Mesenchymal stem cell (in vitro differentiated cells and primary cell): ENCODE data around the gene ZCCHC7.
A peak's percentile ranks its signal among the peaks of the same experiment; 100 is the strongest.

Source experiments
- DNase-seq: peaks from one replicate; pipeline ENCODE4 v3.0.0-alpha.2; 2013
- H2AFZ ChIP-seq: one replicate; pipeline ENCODE4 v1.6.1; 2013; ENCODE audit warnings: low read depth, mild to moderate bottlenecking, control low read depth, inconsistent platforms, low read length, moderate library complexity
- H2AK5ac ChIP-seq: 2 replicates; pipeline ENCODE4 v1.6.1; 2013; ENCODE audit warnings: low read length, moderate library complexity, mild to moderate bottlenecking, inconsistent platforms; ENCODE audit not compliant: severe bottlenecking
- H2BK120ac ChIP-seq: one replicate; pipeline ENCODE4 v1.6.1; 2013; ENCODE audit warnings: low read depth, mild to moderate bottlenecking, inconsistent platforms, low read length, moderate library complexity
- H2BK12ac ChIP-seq, 2 experiments: one replicate each; pipeline ENCODE4 v1.6.1; 2013; ENCODE audit warnings: inconsistent platforms in 2 of 2, low read length in 2 of 2, mild to moderate bottlenecking in 2 of 2, moderate library complexity in 2 of 2, control low read depth in 1 of 2
- H2BK15ac ChIP-seq: one replicate; pipeline ENCODE4 v1.6.1; 2013; ENCODE audit warnings: mild to moderate bottlenecking, low read depth, inconsistent platforms; ENCODE audit not compliant: poor library complexity, severe bottlenecking
- H2BK5ac ChIP-seq: 2 replicates; pipeline ENCODE4 v1.6.1; 2013; ENCODE audit warnings: low read depth, mild to moderate bottlenecking, low read length, control low read depth, inconsistent platforms; ENCODE audit not compliant: poor library complexity, severe bottlenecking
- H3K14ac ChIP-seq, 2 experiments: one replicate each; pipeline ENCODE4 v1.6.1; 2013; ENCODE audit warnings: inconsistent platforms in 2 of 2, low read length in 2 of 2, control low read depth in 1 of 2, mild to moderate bottlenecking in 1 of 2, moderate library complexity in 1 of 2
- H3K18ac ChIP-seq, 2 experiments: one replicate each; pipeline ENCODE4 v1.6.1; 2013; ENCODE audit warnings: inconsistent platforms in 2 of 2, low read length in 2 of 2, control low read depth in 1 of 2, low read depth in 1 of 2, mild to moderate bottlenecking in 1 of 2
- H3K23ac ChIP-seq, 2 experiments: one replicate each; pipeline ENCODE4 v1.6.1; 2013; ENCODE audit warnings: inconsistent platforms in 2 of 2, low read length in 2 of 2, mild to moderate bottlenecking in 2 of 2, moderate library complexity in 2 of 2, control low read depth in 1 of 2
- H3K27ac ChIP-seq: 2 replicates; pipeline ENCODE4 v1.5.1; 2013; ENCODE audit warnings: mild to moderate bottlenecking, moderate library complexity, low read length, control low read depth, inconsistent platforms; ENCODE audit not compliant: poor library complexity, severe bottlenecking
- H3K27me3 ChIP-seq, 2 experiments: 2 replicates each; pipeline versions ENCODE4 v1.6.1 to v1.7.0; 2013; ENCODE audit warnings: low read length in 2 of 2, mild to moderate bottlenecking in 2 of 2, moderate library complexity in 2 of 2, control low read depth in 1 of 2, inconsistent platforms in 1 of 2; ENCODE audit not compliant: control insufficient read depth in 1 of 2, insufficient read depth in 1 of 2
- H3K36me3 ChIP-seq, 2 experiments: 2 replicates each; pipeline versions ENCODE4 v1.6.1 to v1.7.0; 2013; ENCODE audit warnings: low read length in 2 of 2, control low read depth in 1 of 2, inconsistent platforms in 1 of 2, low read depth in 1 of 2, mild to moderate bottlenecking in 1 of 2; ENCODE audit not compliant: insufficient read depth in 2 of 2, control insufficient read depth in 1 of 2
- H3K4ac ChIP-seq, 2 experiments: one replicate each; pipeline ENCODE4 v1.6.1; 2013; ENCODE audit warnings: inconsistent platforms in 2 of 2, low read length in 2 of 2, mild to moderate bottlenecking in 2 of 2, moderate library complexity in 2 of 2, control low read depth in 1 of 2, low read depth in 1 of 2
- H3K4me1 ChIP-seq: 2 replicates; pipeline ENCODE4 v1.6.1; 2013; ENCODE audit warnings: low read depth, low read length, control low read depth; ENCODE audit not compliant: control insufficient read depth, insufficient read depth
- H3K4me2 ChIP-seq: 2 replicates; pipeline ENCODE4 v1.6.1; 2013; ENCODE audit warnings: low read length, mild to moderate bottlenecking, inconsistent platforms; ENCODE audit not compliant: poor library complexity, severe bottlenecking
- H3K4me3 ChIP-seq, 2 experiments: 2 replicates each; pipeline versions ENCODE4 v1.5.1 to v1.7.0; 2013; ENCODE audit warnings: low read length in 2 of 2, mild to moderate bottlenecking in 2 of 2, control low read depth in 1 of 2, low read depth in 1 of 2; ENCODE audit not compliant: insufficient read depth in 1 of 2
- H3K79me1 ChIP-seq: replicated peaks from 2 replicates; pipeline ENCODE4 v1.6.1; 2013; ENCODE audit warnings: mild to moderate bottlenecking, control low read depth, low read length, inconsistent platforms; ENCODE audit not compliant: poor library complexity, severe bottlenecking
- H3K9ac ChIP-seq: 2 replicates; pipeline ENCODE4 v1.7.0; 2013; ENCODE audit warnings: mild to moderate bottlenecking, low read length, moderate library complexity
- H3K9me3 ChIP-seq: 2 replicates; pipeline ENCODE4 v1.7.0; 2013; ENCODE audit warnings: mild to moderate bottlenecking, low read length; ENCODE audit not compliant: control insufficient read depth
- H4K8ac ChIP-seq: one replicate; pipeline ENCODE4 v1.6.1; 2013; ENCODE audit warnings: inconsistent platforms, mild to moderate bottlenecking, low read length, moderate library complexity
- H4K91ac ChIP-seq: one replicate; pipeline ENCODE4 v1.6.1; 2013; ENCODE audit warnings: mild to moderate bottlenecking, low read length, inconsistent platforms
- WGBS: methylation state at CpG from one replicate; pipeline ENCODE4 v1.1.7; 2013; ENCODE audit warnings: mixed read lengths; 5-methylcytosine and 5-hydroxymethylcytosine counted together

ZCCHC7 gene

GRCh38 chr9:37324261-37324683 is 203.9 kb downstream of the ZCCHC7 start:
- H3K27ac ChIP-seq, result peak overlapping the region; percentile 10
- peak overlapping the region; percentile 7 for H4K8ac ChIP-seq
- no peak overlapping the region for H2BK15ac ChIP-seq
- no peak overlapping the region for H4K91ac ChIP-seq
- H3K4me1 ChIP-seq, result peaks cover 4% of the 10 kb centered on the region
- H2BK120ac ChIP-seq, result no peak overlapping the region
- H2AFZ ChIP-seq, result no peak overlapping the region
- no peak overlapping the region for H3K23ac ChIP-seq
- no peak overlapping the region for H2AK5ac ChIP-seq
- H3K36me3 ChIP-seq, result peaks cover 0 to 32% of the 10 kb centered on the region in 2 experiments
- H3K4ac ChIP-seq, result no peak overlapping the region
- 87% methylated on average over 5 of the region's 7 CpGs for WGBS
- no peak overlapping the region for H3K4me3 ChIP-seq
- no peak overlapping the region for H3K18ac ChIP-seq
- no peak overlapping the region for H3K14ac ChIP-seq
- H3K9me3 ChIP-seq, result peaks cover 3% of the 10 kb centered on the region
- peak overlapping the region; percentile 50 for H3K4me2 ChIP-seq
- peaks cover 2% of the 10 kb centered on the region for H3K79me1 ChIP-seq
- no peaks in the 10 kb centered on the region for H3K27me3 ChIP-seq
- no peak overlapping the region for H2BK5ac ChIP-seq
- H2BK12ac ChIP-seq, result no peak overlapping the region
- peak; percentile 12 for DNase-seq
- H3K9ac ChIP-seq, result no peak overlapping the region

- no peak overlapping the region for H3K9ac ChIP-seq
- WGBS, result 80% methylated on average over 3 of the region's 5 CpGs
- no peak overlapping the region for H2BK15ac ChIP-seq
Observed at GRCh38 chr9:37324691-37325490, 204.5 kb downstream of the ZCCHC7 start.

DNA sequence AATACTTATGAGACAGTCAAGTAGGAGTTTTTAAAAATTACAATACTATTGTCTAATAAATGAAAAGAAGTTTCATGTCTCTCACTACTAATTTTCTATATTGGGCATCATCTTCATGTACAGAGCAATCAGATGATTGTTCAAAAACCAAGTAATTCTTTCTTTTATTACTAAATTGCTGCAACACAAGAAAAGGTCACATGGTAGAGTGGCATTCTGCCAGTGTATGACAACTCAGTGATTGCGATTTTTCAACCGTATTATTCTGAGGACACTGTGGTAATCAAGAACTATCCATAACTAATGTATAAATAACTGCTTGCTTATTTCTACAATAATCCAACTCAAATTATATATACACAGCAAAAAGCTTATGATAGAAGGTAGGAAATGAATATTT is 205.4 kb downstream of the ZCCHC7 start:
- no peak overlapping the region for H3K4me2 ChIP-seq
- WGBS, result 100% methylated on average over 1 of the region's 2 CpGs
- H3K4me3 ChIP-seq, result no peak overlapping the region
- H3K79me1 ChIP-seq, result peaks cover 2% of the 10 kb centered on the region
- H2AFZ ChIP-seq, result no peak overlapping the region
- H3K4me1 ChIP-seq, result peaks cover 4% of the 10 kb centered on the region
- no peak overlapping the region for H3K27ac ChIP-seq
- H3K27me3 ChIP-seq, result no peaks in the 10 kb centered on the region
- no peak overlapping the region for H3K23ac ChIP-seq
- H3K18ac ChIP-seq, result no peak overlapping the region
- H3K36me3 ChIP-seq, result peaks cover 0 to 20% of the 10 kb centered on the region in 2 experiments
- H2AK5ac ChIP-seq, result no peak overlapping the region
- H4K8ac ChIP-seq, result no peak overlapping the region
- H2BK120ac ChIP-seq, result no peak overlapping the region
- H3K14ac ChIP-seq, result no peak overlapping the region
- H2BK15ac ChIP-seq, result no peak overlapping the region
- H3K9me3 ChIP-seq, result no peaks in the 10 kb centered on the region
- no peak overlapping the region for H2BK12ac ChIP-seq
- no peak for DNase-seq
- H3K9ac ChIP-seq, result peak overlapping the region; percentile 39
- no peak overlapping the region for H4K91ac ChIP-seq
- no peak overlapping the region for H3K4ac ChIP-seq
- H2BK5ac ChIP-seq, result no peak overlapping the region

More at GRCh38 chr9:37324691-37325490, 204.5 kb downstream of the ZCCHC7 start:
- Histone ChIP-seq H3K27me3 (no peaks in the 10 kb centered on the region), H3K14ac (no peak overlapping the region), H4K8ac (no peak overlapping the region), H3K23ac (no peak overlapping the region), H3K27ac (peak overlapping the region; percentile 10), H3K36me3 (peaks cover 0 to 26% of the 10 kb centered on the region in 2 experiments), H3K4me1 (peaks cover 4% of the 10 kb centered on the region), H2BK5ac (no peak overlapping the region), H2BK12ac (no peak overlapping the region), H4K91ac (no peak overlapping the region), H3K4me2 (peak overlapping the region; percentile 50), H2AFZ (no peak overlapping the region), H3K18ac (no peak overlapping the region), H2BK120ac (no peak overlapping the region), H3K79me1 (peaks cover 2% of the 10 kb centered on the region), H3K9me3 (peaks cover 3% of the 10 kb centered on the region), H2AK5ac (no peak overlapping the region), H3K4me3 (no peak overlapping the region), H3K4ac (no peak overlapping the region)
- no peak for DNase-seq

DNA sequence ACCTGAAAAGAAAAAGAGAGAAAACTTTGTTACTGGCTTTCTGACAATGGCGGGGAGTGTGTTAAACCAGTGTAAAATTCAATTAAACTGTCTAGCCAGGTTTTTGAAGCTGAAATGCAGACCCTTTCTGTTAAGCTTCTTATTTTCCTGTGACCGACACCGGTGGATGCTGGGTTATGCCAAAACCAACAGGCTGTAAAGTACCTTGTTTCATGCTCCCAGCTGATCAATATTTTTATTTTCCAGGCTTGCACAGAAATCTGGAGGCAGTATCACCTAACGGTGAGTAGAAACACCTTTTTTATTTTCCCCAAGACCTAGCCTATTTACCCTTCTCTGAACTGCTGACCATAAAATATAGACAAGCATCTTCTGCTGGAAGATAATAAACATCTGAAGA is 207.2 kb downstream of the ZCCHC7 start:
- peaks cover 4% of the 10 kb centered on the region for H3K4me1 ChIP-seq

More for the DNA sequence above, 207.2 kb downstream of the ZCCHC7 start:
- no peak overlapping the region for H2BK5ac ChIP-seq
- no peak overlapping the region for H3K18ac ChIP-seq
- no peak overlapping the region for H3K14ac ChIP-seq
- H2AFZ ChIP-seq, result no peak overlapping the region
- no peak overlapping the region for H3K23ac ChIP-seq
- DNase-seq, result no peak
- no peak overlapping the region for H2BK12ac ChIP-seq
- H4K8ac ChIP-seq, result no peak overlapping the region
- H3K36me3 ChIP-seq, result peaks cover 0 to 16% of the 10 kb centered on the region in 2 experiments
- no peak overlapping the region for H3K4ac ChIP-seq
- H3K4me3 ChIP-seq, result no peak overlapping the region
- H3K9ac ChIP-seq, result no peak overlapping the region
- no peak overlapping the region for H2AK5ac ChIP-seq
- H3K27me3 ChIP-seq, result no peaks in the 10 kb centered on the region
- H4K91ac ChIP-seq, result no peak overlapping the region
- no peak overlapping the region for H3K27ac ChIP-seq
- 92% methylated on average over 4 of the region's 4 CpGs for WGBS
- peak overlapping the region; percentile 34 for H2BK120ac ChIP-seq
- no peak overlapping the region for H3K4me2 ChIP-seq
- no peaks in the 10 kb centered on the region for H3K79me1 ChIP-seq
- H2BK15ac ChIP-seq, result no peak overlapping the region
- no peaks in the 10 kb centered on the region for H3K9me3 ChIP-seq
